MM.1S (cell line): ENCODE measurements around the gene ZBTB7C.

Source experiments
- DNase-seq: peaks from one replicate; pipeline ENCODE4 v3.0.0-alpha.2; 2015
- H2AFZ ChIP-seq: fragments of 300-600 bp; sonication (generic); 2 replicates; pipeline ENCODE4 v1.6.0; 2016; ENCODE audit warnings: antibody characterized with exemption, low read length
- H3F3A ChIP-seq: fragments of 300-600 bp; sonication (generic); 2 replicates; pipeline ENCODE4 v1.6.1; 2016; ENCODE audit warnings: mild to moderate bottlenecking, antibody characterized with exemption, low read length, moderate library complexity, mixed read lengths; ENCODE audit not compliant: insufficient read depth
- H3K27ac ChIP-seq: fragments of 300-600 bp; sonication (generic); 2 replicates; pipeline ENCODE4 v1.5.1; 2016; ENCODE audit warnings: mild to moderate bottlenecking, low read length
- H3K27me3 ChIP-seq: fragments of 300-600 bp; sonication (generic); replicated peaks from 2 replicates; pipeline ENCODE4 v1.6.0; 2016; ENCODE audit warnings: low read length; ENCODE audit not compliant: insufficient read depth
- H3K36me3 ChIP-seq: fragments of 300-600 bp; sonication (generic); replicated peaks from 2 replicates; pipeline ENCODE4 v1.6.1; 2016; ENCODE audit warnings: mild to moderate bottlenecking, low read length, mixed read lengths; ENCODE audit not compliant: insufficient read depth
- H3K4me1 ChIP-seq: fragments of 300-600 bp; sonication (generic); 2 replicates; pipeline ENCODE4 v1.6.1; 2016; ENCODE audit warnings: low read length, mixed read lengths
- H3K4me2 ChIP-seq: fragments of 300-600 bp; sonication (generic); 2 replicates; pipeline ENCODE4 v1.6.0; 2016; ENCODE audit warnings: low read depth, low read length
- H3K4me3 ChIP-seq: fragments of 300-600 bp; sonication (generic); 2 replicates; pipeline ENCODE4 v1.5.1; 2016; ENCODE audit warnings: low read length, mixed read lengths
- H3K79me2 ChIP-seq: fragments of 300-600 bp; sonication (generic); 2 replicates; pipeline ENCODE4 v1.6.1; 2016; ENCODE audit warnings: mixed run types, low read length, mixed read lengths
- H3K9ac ChIP-seq: fragments of 300-600 bp; sonication (generic); 2 replicates; pipeline ENCODE4 v1.6.1; 2016; ENCODE audit warnings: low read length, mixed read lengths
- H3K9me2 ChIP-seq: fragments of 300-600 bp; sonication (generic); replicated peaks from 2 replicates; pipeline ENCODE4 v1.6.1; 2016; ENCODE audit warnings: mild to moderate bottlenecking, low read length, mixed read lengths; ENCODE audit not compliant: insufficient read depth
- H3K9me3 ChIP-seq: fragments of 300-600 bp; sonication (generic); replicated peaks from 2 replicates; pipeline ENCODE4 v1.6.1; 2016; ENCODE audit warnings: mild to moderate bottlenecking, low read length, mixed read lengths; ENCODE audit not compliant: insufficient read depth
- H4K20me1 ChIP-seq: fragments of 300-600 bp; sonication (generic); 2 replicates; pipeline ENCODE4 v1.6.1; 2016; ENCODE audit warnings: mild to moderate bottlenecking, low read length, moderate library complexity, mixed read lengths; ENCODE audit not compliant: insufficient read depth
- CTCF ChIP-seq: fragments of 300-600 bp; sonication (generic); IDR thresholded peaks from 2 replicates; pipeline ENCODE4 v1.5.1; 2016; ENCODE audit warnings: antibody characterized with exemption, low read length, mixed read lengths
- EZH2 ChIP-seq: fragments of 300-600 bp; sonication (generic); optimal IDR thresholded peaks from 2 replicates; pipeline ENCODE3; 2017; ENCODE audit warnings: low read depth, mild to moderate bottlenecking, antibody characterized with exemption, low read length, mixed read lengths
- EZH2phosphoT487 ChIP-seq: fragments of 300-600 bp; sonication (generic); IDR thresholded peaks from 2 replicates; pipeline ENCODE4 v1.6.1; 2018; ENCODE audit warnings: antibody characterized with exemption, low read length

The ZBTB7C gene

GRCh38 chr18:48249854-48250253 lies 159.3 kb downstream of the ZBTB7C start:
- Histone ChIP-seq H3K27me3 (no peaks in the 10 kb centered on the region), H4K20me1 (no peaks in the 10 kb centered on the region), H2AFZ (no peak overlapping the region), H3K4me1 (no peaks in the 10 kb centered on the region), H3K9ac (no peak overlapping the region), H3K9me2 (no peaks in the 10 kb centered on the region), H3K36me3 (no peaks in the 10 kb centered on the region), H3K4me2 (no peak overlapping the region), H3K27ac (no peak overlapping the region), H3K9me3 (no peaks in the 10 kb centered on the region), H3K79me2 (no peaks in the 10 kb centered on the region), H3F3A (no peaks in the 10 kb centered on the region), H3K4me3 (no peak overlapping the region)
- no peak for DNase-seq
- TF ChIP-seq EZH2 (no peak), EZH2phosphoT487 (no peak), CTCF (no peak)

GRCh38 chr18:48244530-48244929 lies 164.7 kb downstream of the ZBTB7C start:
- Histone ChIP-seq H4K20me1 (no peaks in the 10 kb centered on the region), H3K27ac (no peak overlapping the region), H3K9me3 (no peaks in the 10 kb centered on the region), H3K4me1 (no peaks in the 10 kb centered on the region), H2AFZ (no peak overlapping the region), H3K27me3 (no peaks in the 10 kb centered on the region), H3K79me2 (no peaks in the 10 kb centered on the region), H3F3A (no peaks in the 10 kb centered on the region), H3K9ac (no peak overlapping the region), H3K9me2 (no peaks in the 10 kb centered on the region), H3K4me2 (no peak overlapping the region), H3K4me3 (no peak overlapping the region), H3K36me3 (no peaks in the 10 kb centered on the region)
- TF ChIP-seq EZH2: no peak
- no peak for TF ChIP-seq CTCF
- TF ChIP-seq EZH2phosphoT487: no peak
- DNase-seq: no peak

GRCh38 chr18:48238636-48239035 lies 170.5 kb downstream of the ZBTB7C start:
- Histone ChIP-seq H3K27me3 (no peaks in the 10 kb centered on the region), H3K79me2 (no peaks in the 10 kb centered on the region), H3K9ac (no peak overlapping the region), H3K36me3 (no peaks in the 10 kb centered on the region), H3F3A (no peaks in the 10 kb centered on the region), H3K4me3 (no peak overlapping the region), H4K20me1 (no peaks in the 10 kb centered on the region), H3K4me2 (peak overlapping the region; percentile 29; the same call in 1 of the 2 replicates), H2AFZ (peak overlapping the region; percentile 63), H3K9me2 (no peaks in the 10 kb centered on the region; the same call in 1 of the 2 replicates), H3K27ac (no peak overlapping the region), H3K4me1 (peaks cover 10% of the 10 kb centered on the region), H3K9me3 (no peaks in the 10 kb centered on the region)
- TF ChIP-seq EZH2 (no peak), EZH2phosphoT487 (no peak), CTCF (no peak)
- DNase-seq: peak; percentile 21
